HK-2 (cell line): ENCODE measurements around the gene NUP62.
A peak's percentile ranks its signal among the peaks of the same experiment; 100 is the strongest.
"Not testable (repeated sequence)": the region's sequence is repeated elsewhere in the genome, so short reads cannot be mapped to it uniquely, and the experiment has no call there.

Source experiments
- DNase-seq: peaks from one replicate; pipeline ENCODE4 v3.0.0-alpha.2; 2018; ENCODE audit not compliant: unreplicated experiment

Gene NUP62, protein sequence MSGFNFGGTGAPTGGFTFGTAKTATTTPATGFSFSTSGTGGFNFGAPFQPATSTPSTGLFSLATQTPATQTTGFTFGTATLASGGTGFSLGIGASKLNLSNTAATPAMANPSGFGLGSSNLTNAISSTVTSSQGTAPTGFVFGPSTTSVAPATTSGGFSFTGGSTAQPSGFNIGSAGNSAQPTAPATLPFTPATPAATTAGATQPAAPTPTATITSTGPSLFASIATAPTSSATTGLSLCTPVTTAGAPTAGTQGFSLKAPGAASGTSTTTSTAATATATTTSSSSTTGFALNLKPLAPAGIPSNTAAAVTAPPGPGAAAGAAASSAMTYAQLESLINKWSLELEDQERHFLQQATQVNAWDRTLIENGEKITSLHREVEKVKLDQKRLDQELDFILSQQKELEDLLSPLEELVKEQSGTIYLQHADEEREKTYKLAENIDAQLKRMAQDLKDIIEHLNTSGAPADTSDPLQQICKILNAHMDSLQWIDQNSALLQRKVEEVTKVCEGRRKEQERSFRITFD

DNA sequence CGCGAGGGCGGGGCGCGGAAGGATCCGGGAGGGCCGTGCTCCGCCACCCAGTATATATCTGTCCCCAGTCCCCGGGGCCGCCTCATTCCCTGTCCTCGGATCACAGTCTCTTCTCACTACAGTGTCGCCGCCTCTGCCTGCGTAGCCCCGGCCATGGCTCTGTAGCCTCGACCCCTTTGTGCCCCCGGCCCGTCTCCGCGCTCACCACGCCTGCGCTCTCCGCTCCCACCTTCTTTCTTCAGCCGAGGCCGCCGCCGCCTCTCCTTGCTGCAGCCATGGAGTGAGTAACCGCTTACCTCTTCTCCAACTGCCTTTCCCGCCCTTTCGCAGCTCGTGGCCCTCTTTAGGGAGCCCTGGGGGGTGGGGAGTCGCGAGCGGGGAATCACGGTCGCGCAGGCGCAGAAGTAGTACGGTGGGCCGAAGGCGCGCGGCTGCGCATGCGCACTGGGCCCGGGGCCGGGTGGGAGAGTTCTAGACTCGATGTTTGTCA lies at the start of gene NUP62, which contains the start of gene ATF5:
Gene NUP62, minus strand, starts transcription at position 384 of the 490 bp plus-strand sequence. CDS start 19,697 bp downstream, outside the sequence.
Gene ATF5, plus strand, starts transcription at position 85 of the 490 bp plus-strand sequence. CDS start 1,646 bp downstream, outside the sequence.
- DNase-seq, result peak; percentile 90

DNA sequence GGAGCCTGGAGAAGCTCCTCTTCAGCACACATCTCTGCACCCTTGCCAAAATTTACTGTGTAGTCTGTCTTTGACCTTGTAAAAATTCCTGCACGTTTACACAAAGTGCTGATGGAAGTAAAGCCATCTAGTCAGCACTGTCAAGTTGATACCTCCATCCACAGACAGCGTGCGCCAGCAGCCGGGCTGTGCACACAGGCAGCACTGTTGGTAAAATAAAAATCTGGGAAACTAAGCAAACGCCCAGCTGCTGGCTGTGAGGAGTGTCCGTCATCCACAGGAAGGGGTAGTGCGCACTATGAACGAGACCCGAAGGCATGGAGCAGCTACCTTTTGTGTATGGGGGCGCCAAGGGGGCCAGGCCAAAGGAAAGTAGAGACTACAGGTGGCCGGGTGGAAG lies 49.0 kb upstream of the NUP62 start:
- DNase-seq, result no peak

DNA sequence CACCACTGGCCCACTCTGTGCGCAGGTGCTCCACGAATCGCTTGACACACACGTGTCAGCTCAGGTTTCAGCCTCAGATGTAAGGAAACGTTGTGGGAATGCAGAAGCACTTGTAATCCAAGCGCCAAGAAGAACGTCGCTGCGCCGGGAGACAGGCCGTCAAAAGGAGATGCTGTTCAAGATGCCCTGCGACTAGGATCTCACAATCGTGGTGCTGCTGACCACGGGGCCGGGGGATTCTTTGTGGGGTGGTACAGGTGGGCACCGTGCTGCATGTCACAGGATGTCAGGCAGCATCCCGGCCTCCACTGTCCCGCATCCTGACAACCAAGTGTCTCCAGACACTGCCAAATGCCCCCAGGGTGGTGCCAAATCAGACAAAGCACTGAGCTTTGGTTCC lies 48.6 kb upstream of the NUP62 start:
- no peak for DNase-seq

DNA sequence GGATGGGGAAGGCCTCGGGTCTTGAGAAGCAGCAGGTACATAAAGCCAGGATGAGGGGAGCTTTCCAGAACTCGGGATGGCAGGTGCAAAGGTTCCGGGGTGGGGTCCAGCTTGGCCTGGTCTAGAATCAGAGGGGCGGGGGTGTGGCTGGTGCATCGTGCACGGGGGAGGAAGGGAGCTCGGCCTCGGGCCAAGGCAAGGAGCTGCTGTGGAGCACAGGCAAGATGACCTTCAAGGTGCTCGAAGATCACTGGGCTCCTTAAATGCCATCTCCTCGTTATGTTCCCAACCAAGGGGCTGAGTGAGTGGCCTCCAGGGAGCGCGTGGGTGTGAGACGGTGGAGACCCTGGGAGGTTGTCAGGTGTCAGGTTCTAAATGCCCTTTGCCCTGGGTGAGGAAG lies 47.8 kb upstream of the NUP62 start:
- DNase-seq, result no peak

DNA sequence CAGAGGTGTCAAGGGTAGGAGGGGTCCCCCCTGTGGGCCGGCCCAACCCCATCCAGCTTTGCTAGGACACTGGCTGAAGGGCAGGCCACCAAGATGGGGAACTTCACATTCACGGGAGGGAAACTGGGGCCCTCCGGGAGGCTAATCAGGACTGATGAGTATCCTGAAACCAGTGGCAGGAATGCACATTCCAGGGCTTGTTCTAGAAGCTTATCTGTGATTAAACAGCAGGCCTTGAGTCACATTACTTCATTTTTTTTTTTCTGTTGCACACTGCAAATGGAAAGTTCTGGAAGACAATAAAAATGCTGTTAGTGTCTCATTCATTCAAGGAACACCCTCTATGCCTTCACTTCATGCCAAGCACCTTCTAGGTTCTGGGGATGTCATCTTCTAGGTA lies 47.2 kb upstream of the NUP62 start:
- DNase-seq, result no peak

DNA sequence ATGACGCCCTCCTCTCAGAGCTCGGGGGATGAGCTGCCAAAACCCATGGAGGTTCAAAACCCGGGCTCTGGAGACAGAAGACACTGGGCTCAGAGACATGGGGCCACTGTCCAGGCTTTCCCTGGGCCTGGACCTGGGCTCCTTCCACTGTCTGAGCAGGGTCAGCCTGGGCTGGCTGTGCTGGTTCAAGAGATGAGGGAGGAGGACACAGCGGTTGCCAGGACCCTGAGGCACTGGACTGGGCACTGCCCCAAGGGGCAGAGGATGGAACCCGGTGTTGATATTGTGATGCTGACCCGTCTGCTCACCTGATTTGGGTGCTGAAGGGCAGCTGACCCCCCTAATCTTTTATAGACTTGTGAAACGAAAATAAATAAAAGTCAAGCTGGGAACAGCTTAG lies 45.7 kb upstream of the NUP62 start:
- DNase-seq, result no peak

DNA sequence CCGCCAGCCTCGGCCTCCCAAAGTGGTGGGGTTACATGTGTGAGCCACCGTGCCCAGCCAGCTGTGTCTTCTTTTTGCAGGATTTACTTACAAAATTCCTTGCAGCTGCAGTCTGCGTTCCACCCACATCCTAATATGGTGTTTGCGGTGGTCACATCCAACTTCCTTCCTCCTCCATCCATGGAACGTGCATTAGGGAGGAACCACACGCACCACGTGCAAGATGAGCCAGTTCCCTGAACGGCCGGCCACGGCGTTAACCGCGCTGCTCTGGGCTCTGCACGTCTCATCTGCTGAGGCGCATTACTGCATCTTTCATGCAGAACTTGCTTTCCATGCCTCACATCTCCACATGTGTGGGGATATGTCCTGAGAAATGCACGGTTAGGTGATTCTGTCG lies 44.7 kb upstream of the NUP62 start:
- no peak for DNase-seq

DNA sequence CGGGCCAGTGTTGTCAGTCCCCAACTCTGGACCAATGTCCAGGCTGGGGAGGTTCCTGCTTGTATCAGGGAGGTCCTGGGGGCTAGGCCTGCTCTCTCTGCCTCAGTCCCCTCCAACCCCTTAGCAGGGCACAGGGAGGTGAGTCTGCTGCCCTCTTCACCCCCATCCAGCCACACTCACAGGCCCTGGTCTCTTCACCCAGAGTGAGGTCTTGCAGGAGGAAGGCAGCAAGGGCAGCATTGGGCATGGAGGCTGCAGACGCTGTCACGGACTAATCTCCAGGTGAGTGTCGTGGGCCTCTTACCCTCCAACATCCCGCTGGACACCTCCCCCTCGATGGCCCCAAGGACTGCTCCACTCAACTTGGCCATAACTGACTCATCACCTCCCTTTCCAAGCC lies 43.5 kb upstream of the NUP62 start:
- no peak for DNase-seq

DNA sequence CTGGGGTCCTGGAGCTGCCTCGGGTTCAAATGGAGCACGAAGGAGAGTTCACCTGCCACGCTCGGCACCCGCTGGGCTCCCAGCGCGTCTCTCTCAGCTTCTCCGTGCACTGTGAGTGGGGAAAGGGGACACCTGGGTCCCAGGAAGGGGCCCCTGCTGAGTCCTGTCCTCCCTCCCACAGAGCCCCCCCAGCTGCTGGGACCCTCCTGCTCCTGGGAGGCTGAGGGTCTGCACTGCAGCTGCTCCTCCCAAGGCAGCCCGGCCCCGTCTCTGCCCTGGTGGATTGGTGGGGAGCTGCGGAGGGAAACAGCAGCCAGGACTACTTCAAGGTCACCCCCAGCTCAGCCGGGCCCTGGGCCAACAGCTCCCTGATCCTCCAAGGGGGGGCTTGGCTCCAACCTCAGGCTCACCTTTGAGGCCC lies 42.7 kb upstream of the NUP62 start:
- no peak for DNase-seq

DNA sequence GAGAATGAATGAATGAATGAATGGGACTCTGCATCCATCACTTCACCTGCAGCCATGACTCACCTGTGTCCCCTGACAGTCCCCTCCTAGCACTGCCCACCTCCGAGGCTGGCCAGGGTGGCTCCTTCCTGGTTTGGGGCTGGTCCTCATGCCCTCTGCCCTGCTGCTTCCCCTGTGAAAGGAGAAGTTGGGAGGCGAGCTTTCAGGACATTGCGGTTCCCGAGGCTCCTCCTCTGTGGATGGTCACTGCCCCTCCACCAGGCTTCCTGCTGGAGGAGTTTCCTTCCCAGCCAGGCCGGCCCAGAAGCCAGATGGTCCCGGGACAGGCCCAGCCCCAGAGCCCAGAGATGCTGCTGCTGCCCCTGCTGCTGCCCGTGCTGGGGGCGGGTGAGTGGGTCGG lies 40.1 kb upstream of the NUP62 start:
- DNase-seq, result not testable (repeated sequence)

DNA sequence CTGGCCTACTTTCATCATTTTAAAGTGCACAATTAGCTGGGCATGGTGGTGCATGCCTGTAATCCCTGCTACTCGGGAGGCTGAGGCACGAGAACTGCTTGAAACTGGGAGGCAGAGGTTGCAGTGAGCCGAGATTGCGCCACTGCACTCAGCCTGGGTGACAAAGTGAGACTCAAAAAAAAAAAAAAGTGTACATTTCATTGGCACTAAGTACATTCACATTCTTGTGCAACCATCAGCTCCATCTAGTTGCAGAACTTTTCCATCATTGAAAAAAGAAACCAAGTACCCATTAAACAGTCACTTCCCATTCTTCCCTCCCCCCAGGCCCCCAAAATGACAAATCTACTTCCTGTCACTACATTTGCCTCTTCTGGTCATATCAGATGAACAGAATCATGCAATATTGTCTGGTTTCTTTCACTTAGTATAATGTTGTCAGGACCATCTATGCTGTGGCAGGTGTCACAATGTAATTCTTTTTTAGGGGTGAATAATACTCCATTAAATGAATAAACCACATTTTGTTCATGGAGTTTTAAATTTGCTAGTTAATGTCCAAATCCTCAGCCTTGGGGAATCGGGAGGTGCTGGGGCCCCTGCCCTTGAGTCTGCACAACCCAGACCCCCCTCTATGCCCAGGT lies 39.1 kb upstream of the NUP62 start:
- no peak for DNase-seq

DNA sequence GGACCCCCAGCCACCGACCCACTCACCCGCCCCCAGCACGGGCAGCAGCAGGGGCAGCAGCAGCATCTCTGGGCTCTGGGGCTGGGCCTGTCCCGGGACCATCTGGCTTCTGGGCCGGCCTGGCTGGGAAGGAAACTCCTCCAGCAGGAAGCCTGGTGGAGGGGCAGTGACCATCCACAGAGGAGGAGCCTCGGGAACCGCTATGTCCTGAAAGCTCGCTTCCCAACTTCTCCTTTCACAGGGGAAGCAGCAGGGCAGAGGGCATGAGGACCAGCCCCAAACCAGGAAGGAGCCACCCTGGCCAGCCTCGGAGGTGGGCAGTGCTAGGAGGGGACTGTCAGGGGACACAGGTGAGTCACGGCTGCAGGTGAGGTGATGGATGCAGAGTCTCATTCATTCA lies 31.7 kb upstream of the NUP62 start, which contains the start of gene SIGLEC11:
Gene SIGLEC11, minus strand, starts transcription at position 193 of the 400 bp plus-strand sequence. Its CDS starts 91 bp downstream, at position 102.
- not testable (repeated sequence) for DNase-seq

DNA sequence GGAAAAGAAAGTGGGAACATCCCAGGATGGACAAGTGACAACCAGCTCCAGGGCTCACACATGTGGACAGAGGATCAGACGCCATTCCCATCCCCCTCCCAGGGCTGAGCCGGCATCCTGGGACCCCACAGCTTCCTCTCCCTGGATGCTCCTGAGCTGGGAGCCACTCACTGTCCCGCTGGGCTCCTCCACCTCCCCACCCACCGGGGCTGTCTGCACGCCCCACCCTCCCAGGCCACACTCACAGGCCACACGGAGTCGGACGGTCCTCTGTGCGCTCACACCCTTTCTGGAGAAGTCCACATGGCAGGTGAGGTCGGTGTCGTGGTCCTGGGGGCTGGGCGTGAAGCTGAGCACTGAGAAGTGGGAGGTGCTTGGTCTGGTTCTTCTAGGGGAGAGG lies 30.6 kb upstream of the NUP62 start:
- DNase-seq, result not testable (repeated sequence)

DNA sequence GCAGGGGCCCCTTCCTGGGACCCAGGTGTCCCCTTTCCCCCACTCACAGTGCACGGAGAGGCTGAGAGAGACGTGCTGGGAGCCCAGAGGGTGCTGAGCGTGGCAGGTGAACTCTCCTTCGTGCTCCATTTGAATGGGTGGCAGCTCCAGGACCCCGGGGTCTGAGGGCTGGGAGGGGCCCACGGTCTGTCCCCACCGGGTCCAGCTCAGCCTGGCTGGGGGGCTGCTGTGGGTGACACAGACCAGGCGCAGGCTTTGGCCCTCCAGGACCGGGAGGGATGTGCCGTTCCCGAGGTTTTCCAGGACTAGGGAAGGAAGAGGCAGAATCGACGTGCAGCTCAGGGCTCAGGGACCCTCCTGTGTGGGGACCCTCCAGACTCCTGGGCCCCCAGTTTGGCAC lies 29.3 kb upstream of the NUP62 start:
- DNase-seq, result not testable (repeated sequence)

DNA sequence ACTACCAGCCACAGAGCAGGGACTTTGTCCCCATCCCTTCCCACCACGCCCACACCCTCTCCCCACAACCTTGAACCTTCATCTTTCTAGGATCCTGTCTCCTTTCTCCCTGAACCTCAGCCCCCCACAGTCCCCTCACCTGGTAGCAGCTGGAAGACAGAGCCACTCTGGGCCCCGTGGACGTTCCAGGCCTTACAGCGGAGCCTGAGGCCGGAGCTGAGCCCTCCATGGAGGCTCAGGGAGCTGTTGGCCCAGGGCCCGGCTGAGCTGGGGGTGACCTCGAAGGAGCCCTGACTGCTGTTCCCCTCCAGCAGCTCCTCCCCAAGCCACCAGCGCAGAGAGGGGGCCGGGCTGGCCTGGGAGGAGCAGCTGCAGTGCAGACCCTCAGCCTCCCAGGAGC lies 28.8 kb upstream of the NUP62 start:
- DNase-seq, result not testable (repeated sequence)

DNA sequence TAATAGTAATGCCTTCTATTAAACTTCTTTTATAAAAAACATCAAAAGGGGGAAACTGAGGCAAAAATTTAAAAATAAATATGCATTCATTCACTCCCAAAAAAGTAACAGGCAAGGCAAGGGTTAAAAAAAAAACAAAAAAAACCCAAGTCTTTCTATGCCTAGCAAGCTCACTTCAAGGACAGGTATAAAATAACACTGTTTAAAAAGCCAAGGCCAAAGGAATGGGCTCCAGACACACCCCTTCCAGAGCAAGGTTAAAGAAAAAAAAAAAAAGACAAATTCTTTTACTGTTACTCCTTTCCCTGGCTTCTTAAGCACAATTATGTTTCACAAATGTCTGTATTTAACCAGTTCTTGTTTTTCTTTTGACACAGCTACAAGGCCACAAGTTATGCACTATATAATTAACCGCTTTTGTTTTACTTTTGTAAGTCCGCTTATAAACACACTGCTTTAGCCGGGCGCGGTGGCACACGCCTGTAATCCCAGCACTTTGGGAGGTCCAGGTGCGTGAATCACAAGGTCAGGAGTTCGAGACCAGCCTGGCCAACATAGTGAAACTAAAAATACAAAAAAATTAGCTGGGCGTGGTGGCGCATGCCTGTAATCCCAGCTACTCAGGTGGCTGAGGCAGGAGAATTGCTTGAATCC lies 28.1 kb upstream of the NUP62 start:
- no peak for DNase-seq

DNA sequence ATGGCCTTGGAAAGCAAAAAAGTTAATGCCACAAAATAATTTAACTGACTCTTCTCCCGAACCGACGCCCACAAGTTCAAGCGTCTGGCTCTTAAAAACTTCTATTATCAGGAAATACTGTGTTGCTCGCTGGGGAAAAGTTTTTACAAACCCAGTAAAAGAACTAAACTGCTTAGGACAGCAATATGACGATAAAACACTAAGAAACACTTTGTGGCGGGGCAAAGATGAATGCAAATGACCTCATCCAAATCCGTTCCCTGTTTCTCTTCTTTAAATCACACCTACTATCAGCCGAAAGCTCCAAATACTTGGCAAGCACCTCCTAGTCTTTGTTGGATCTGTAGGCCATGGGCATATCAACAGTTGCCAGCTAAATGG lies 26.8 kb upstream of the NUP62 start:
- DNase-seq, result no peak

DNA sequence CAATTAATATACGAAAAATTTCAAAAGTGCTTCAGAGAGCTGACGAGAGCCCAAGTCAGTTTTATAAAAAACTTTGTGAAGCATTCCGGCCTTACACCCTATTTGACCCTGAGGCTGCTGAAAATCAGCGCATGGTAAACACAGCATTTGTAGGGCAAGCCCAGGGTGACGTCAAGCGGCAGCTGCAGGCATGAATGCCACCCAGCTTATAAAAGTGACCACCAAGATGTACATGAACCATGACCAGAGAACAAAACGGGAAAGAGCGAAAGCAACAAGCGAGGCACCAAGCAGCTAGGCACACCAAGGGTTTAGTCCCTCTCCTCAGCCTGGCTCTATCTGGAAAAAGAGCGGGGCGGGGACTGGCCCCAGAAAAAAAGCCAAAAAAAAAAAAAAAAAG lies 25.6 kb upstream of the NUP62 start:
- DNase-seq, result no peak

DNA sequence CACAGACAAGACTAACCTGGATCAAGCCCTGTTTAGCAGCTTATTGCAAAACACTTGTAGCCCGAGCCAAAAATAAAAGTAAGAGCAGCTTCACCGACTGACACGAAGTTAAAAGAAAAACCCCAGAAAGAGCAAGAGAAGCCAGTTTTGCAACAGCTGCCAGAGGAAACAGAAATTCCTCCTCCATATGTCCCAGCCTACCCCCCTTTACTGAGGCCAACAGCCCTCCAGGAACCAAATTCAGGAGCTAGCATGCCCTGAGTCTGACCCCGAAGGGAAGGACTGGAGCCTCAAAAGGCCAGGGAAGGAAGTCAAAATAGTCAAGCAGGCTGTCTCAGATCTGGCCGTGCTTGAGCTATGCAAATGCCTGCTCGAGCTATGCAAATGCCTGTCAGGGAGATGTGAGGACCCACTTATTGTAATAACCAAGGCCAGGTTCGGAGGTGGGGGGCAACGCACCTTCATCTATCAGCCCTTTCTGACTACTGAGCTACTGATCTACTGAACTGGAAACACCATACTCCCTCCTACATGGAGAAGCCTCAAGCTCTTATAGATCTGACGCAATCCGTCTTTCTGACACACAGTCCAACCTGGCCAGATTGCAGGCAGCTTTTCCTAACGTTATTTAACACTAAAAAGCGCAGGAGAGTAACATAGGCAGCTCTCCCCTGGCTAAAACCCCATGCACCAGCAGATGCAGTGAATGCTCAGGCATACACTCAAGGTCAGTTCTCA lies 25.0 kb upstream of the NUP62 start:
- DNase-seq, result no peak

DNA sequence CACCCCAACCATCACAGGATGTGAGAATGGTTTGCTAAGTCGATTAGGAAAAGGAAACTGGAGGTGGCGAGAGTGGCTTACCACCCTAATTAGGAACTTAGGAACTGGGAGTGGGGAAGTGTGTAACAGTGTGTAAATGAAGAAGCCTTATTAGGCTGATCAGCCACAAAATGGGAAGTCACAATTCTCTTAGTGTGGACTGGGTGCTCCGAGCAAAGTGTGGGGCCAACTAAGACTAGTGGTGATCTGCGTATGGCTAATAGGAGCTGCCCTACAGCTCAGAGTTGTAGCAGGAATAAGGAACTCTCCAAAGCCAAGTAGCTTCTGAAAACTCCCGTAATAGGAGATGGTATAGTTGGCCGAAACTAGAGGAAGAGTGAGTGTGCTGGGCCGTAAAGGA lies 24.1 kb upstream of the NUP62 start:
- no peak for DNase-seq

DNA sequence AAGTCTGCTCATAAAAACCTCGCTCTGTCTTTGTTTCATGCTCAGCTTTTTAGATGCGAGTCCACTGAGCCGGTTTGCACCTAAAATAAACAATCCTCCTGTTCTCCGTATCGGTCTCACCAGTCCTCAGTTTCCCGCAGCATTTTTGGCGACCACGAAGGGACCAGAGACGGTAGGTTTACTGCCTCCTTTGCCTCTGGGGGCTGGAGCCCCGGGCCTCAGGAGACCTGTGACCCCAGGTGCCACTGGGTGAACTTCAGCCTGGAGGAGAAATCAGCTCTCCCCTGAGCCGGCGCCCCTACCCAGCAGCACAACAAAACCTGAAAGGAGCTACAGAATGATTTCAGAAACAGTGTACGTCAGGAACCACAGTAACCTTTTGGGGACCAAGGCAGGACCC lies 23.6 kb upstream of the NUP62 start:
- DNase-seq, result no peak

DNA sequence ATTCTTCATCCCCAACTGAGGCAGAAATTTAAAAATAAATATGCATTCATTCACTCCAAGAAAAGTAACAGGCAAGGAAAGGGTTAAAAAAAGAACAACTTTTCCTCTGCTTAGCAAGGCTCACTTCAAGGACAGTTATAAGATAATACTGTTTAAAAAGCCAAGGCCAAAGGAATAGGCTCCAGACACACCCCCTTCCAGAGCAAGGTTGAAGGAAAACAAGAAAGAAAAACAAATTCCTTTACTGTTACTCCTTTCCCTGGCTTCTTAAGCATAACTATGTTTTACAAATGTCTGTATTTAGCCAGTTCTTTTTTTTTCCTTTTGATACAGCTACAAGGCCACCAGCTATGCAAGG lies 23.2 kb upstream of the NUP62 start:
- DNase-seq, result no peak
